HepG2 (cell line): ENCODE data around the gene TRAPPC12. TPM values are rescaled to one million over a fixed set of nuclear protein-coding genes. Genes with fewer than 3 reads are reported as not detected.

ENCODE experiments used
- ATAC-seq: fragments of 200-7000 bp; cut with Tn5 transposase; 3 replicates; pipeline ENCODE4 v1.9.1; 2020; ENCODE audit warnings: mild to moderate bottlenecking, moderate library complexity
- BruUV-seq: library from RNA; stranded (reverse); fragments of 400-500 nt; replicated peaks from 2 replicates; lab custom pipeline; 2021; lab: Mats Ljungman, UMichigan
- CTCF ChIA-PET: fragments of 300-600 bp; formaldehyde crosslinking; extraction: SDS; loops from one replicate; lab custom pipeline; 2021; ENCODE audit warnings: low total read pairs, inconsistent platforms, low intra/inter-chr PET ratio; lab: Yijun Ruan, JAX
- POLR2A ChIA-PET: fragments of 350-600 bp; sonication (Branson Sonifier 250); formaldehyde crosslinking; loops from one replicate; lab custom pipeline; 2020; ENCODE audit warnings: antibody characterized with exemption, inconsistent platforms; lab: Yijun Ruan, JAX
- DNase-seq: peaks from one replicate; pipeline ENCODE4 v3.0.0-alpha.2; 2015; ENCODE audit warnings: low spot score
- FAIRE-seq: peaks from 3 replicates; lab custom pipeline; 2011; peaks lifted over from hg19 to GRCh38; lab: Jason Lieb, UNC
- H2AFZ ChIP-seq: one replicate; pipeline ENCODE4 v1.6.1; 2011; ENCODE audit warnings: low read length, inconsistent platforms
- H3K27ac ChIP-seq: fragments of 300-600 bp; 3 replicates; pipeline ENCODE4 v1.8.0; 2011; ENCODE audit warnings: mixed run types, mild to moderate bottlenecking, mixed read lengths, low read length, inconsistent platforms; ENCODE audit not compliant: insufficient read depth; ENCODE audit errors: extremely low read length
- H3K27me3 ChIP-seq, 2 experiments: fragments of 200-600 bp in 1 of 2; 2 replicates in 1 of 2; 3 replicates in 1 of 2; pipeline versions ENCODE4 v1.6.0 to v1.8.0; 2011; ENCODE audit warnings: low read length in 2 of 2, mild to moderate bottlenecking in 2 of 2, moderate library complexity in 2 of 2, inconsistent platforms in 1 of 2; ENCODE audit not compliant: insufficient read depth in 2 of 2, control insufficient read depth in 1 of 2
- H3K36me3 ChIP-seq, 2 experiments: fragments of 200-600 bp in 1 of 2; replicated peaks in 1 of 2; 2 replicates in 1 of 2; 3 replicates in 1 of 2; pipeline versions ENCODE4 v1.5.1 to v1.8.0; 2011; ENCODE audit warnings: low read length in 2 of 2, inconsistent platforms in 1 of 2; ENCODE audit not compliant: insufficient read depth in 2 of 2, control insufficient read depth in 1 of 2
- H3K4me1 ChIP-seq: 2 replicates; pipeline ENCODE4 v1.5.1; 2012; ENCODE audit warnings: low read length, inconsistent platforms; ENCODE audit not compliant: insufficient read depth
- H3K4me2 ChIP-seq: 2 replicates; pipeline ENCODE4 v1.6.0; 2011; ENCODE audit warnings: low read depth, low read length, inconsistent platforms
- H3K4me3 ChIP-seq, 3 experiments: fragments of 200-600 bp in 1 of 3; sonication (generic), shearing (Covaris generic) in 1 of 3; replicated peaks in 1 of 3; 2 replicates each; pipeline ENCODE4 v1.5.1; 2011 to 2016; ENCODE audit warnings: low read length in 3 of 3, inconsistent platforms in 2 of 3, low read depth in 2 of 3, mild to moderate bottlenecking in 2 of 3, control low read depth in 1 of 3, mixed read lengths in 1 of 3; ENCODE audit not compliant: insufficient read depth in 1 of 3
- H3K79me2 ChIP-seq: one replicate; pipeline ENCODE4 v1.6.1; 2011; ENCODE audit warnings: low read length, inconsistent platforms; ENCODE audit not compliant: insufficient read depth
- H3K9ac ChIP-seq: 2 replicates; pipeline ENCODE4 v1.6.0; 2011; ENCODE audit warnings: mild to moderate bottlenecking, low read depth, low read length, inconsistent platforms; ENCODE audit not compliant: insufficient read depth
- H3K9me3 ChIP-seq: 2 replicates; pipeline ENCODE4 v1.5.1; 2012; ENCODE audit warnings: mild to moderate bottlenecking, low read length
- H4K20me1 ChIP-seq: 2 replicates; pipeline ENCODE4 v1.6.0; 2011; ENCODE audit warnings: inconsistent platforms, mild to moderate bottlenecking, low read length, moderate library complexity; ENCODE audit not compliant: insufficient read depth
- CBX1 ChIP-seq: IDR thresholded peaks from one replicate; pipeline ENCODE4 v1.6.1; 2016; ENCODE audit warnings: antibody characterized with exemption, low read depth
- ETV5 ChIP-seq: IDR thresholded peaks from 2 replicates; pipeline ENCODE4 v1.6.1; 2018; ENCODE audit warnings: missing biosample characterization, missing genetic modification reagents, inconsistent platforms, borderline replicate concordance
- GMEB2 ChIP-seq: IDR thresholded peaks from 2 replicates; pipeline ENCODE4 v1.6.1; 2016; ENCODE audit warnings: missing biosample characterization, missing genetic modification reagents, low read depth
- HOXA7 ChIP-seq: sonication (generic); formaldehyde crosslinking; IDR thresholded peaks from 2 replicates; pipeline ENCODE4 v1.8.1; 2022; ENCODE audit warnings: mild to moderate bottlenecking, missing genetic modification reagents, moderate library complexity
- ISL2 ChIP-seq: sonication (generic); formaldehyde crosslinking; IDR thresholded peaks from 2 replicates; pipeline ENCODE4 v1.5.0; 2020; ENCODE audit warnings: missing genetic modification reagents
- KDM6A ChIP-seq: IDR thresholded peaks from 2 replicates; pipeline ENCODE4 v1.6.1; 2016; ENCODE audit warnings: low read depth
- KLF6 ChIP-seq: IDR thresholded peaks from 2 replicates; pipeline ENCODE4 v1.8.0; 2016; ENCODE audit warnings: missing biosample characterization, missing genetic modification reagents
- MYPOP ChIP-seq: sonication (generic); formaldehyde crosslinking; IDR thresholded peaks from 2 replicates; pipeline ENCODE4 v1.8.1; 2023; ENCODE audit warnings: mild to moderate bottlenecking, moderate library complexity, missing genetic modification reagents
- SUZ12 ChIP-seq: fragments of 150-350 bp; IDR thresholded peaks from 2 replicates; pipeline ENCODE4 v1.6.1; 2014; ENCODE audit warnings: low read depth, low read length
- TEAD3 ChIP-seq: optimal IDR thresholded peaks from 2 replicates; pipeline ENCODE3; 2016; ENCODE audit warnings: borderline replicate concordance
- TFAP4 ChIP-seq: sonication (generic); IDR thresholded peaks from 2 replicates; pipeline ENCODE4 v1.6.1; 2016; ENCODE audit warnings: low read depth, borderline replicate concordance
- ZNF160 ChIP-seq: sonication (generic); formaldehyde crosslinking; IDR thresholded peaks from 2 replicates; pipeline ENCODE4 v1.8.0; 2022; ENCODE audit warnings: mild to moderate bottlenecking, inconsistent platforms, missing genetic modification reagents
- ZNF567 ChIP-seq: sonication (generic); formaldehyde crosslinking; IDR thresholded peaks from 2 replicates; pipeline ENCODE4 v1.8.1; 2023; ENCODE audit warnings: mild to moderate bottlenecking, missing genetic modification reagents, borderline replicate concordance
- ZNF607 ChIP-seq: sonication (generic); formaldehyde crosslinking; IDR thresholded peaks from 2 replicates; pipeline ENCODE4 v1.5.1; 2020; ENCODE audit warnings: missing genetic modification reagents, mild to moderate bottlenecking, borderline replicate concordance
- ZSCAN22 ChIP-seq: sonication (generic); formaldehyde crosslinking; IDR thresholded peaks from 2 replicates; pipeline ENCODE4 v1.4.0; 2020; ENCODE audit warnings: mild to moderate bottlenecking, missing genetic modification reagents
- ZUFSP ChIP-seq: sonication (generic); formaldehyde crosslinking; IDR thresholded peaks from 2 replicates; pipeline ENCODE4 v1.9.0; 2021; ENCODE audit warnings: missing genetic modification reagents, mild to moderate bottlenecking, borderline replicate concordance
- WGBS: methylation state at CpG from one replicate; pipeline ENCODE4 v1.1.6; 2017; ENCODE audit warnings: low lambda C conversion rate; 5-methylcytosine and 5-hydroxymethylcytosine counted together
- in situ Hi-C: cut with HindIII; loops from 2 replicates; pipeline ENCODE4 v1.10.0; 2017; ENCODE audit warnings: low pct_unique_long_range_greater_than_20kb; ENCODE audit not compliant: extremely low pct_ligation_motif_present
- intact Hi-C: fragments of 100-400 bp; cut with micrococcal nuclease; formaldehyde crosslinking; loops from one replicate; pipeline ENCODE4 v1.10.0; 2022; ENCODE audit not compliant: unreplicated experiment
- polyA plus RNA-seq, 8 experiments: library from polyadenylated mRNA; depleted of rRNA in 3 of 8; stranded (reverse) in 7 of 8; unstranded in 1 of 8; fragments of >200 nt; fragmentation: Illumina TruSeq in 4 of 8; extraction: Trizol in 4 of 8; gene quantifications; 2 replicates each; pipeline versions ENCODE4 v1.2.1 to v1.2.3, GENCODE V29; 2011 to 2016; ENCODE audit warnings: low read depth in 4 of 8, missing spikeins in 1 of 8, mixed read lengths in 1 of 8; ENCODE audit not compliant: insufficient read depth in 1 of 8
- total RNA-seq, 5 experiments: library from RNA; depleted of rRNA; stranded (reverse); fragments of >200 nt; fragmentation: Illumina TruSeq; extraction: Trizol; gene quantifications; 2 replicates each; pipeline ENCODE4 v1.2.3, GENCODE V29; 2016; ENCODE audit warnings: low read depth in 1 of 5
- TF ChIP-seq, protein P1 (sequence below): sonication (generic); formaldehyde crosslinking; IDR thresholded peaks from 2 replicates; pipeline ENCODE4 v1.4.0; 2020; ENCODE audit warnings: missing genetic modification reagents, borderline replicate concordance

The TRAPPC12 gene
- total and polyA plus RNA-seq, 2 of the 13 experiments (the other 11 are each of a cell fraction or from before 2014, with no cell fraction given): 46.4 to 97.7 TPM

DNA sequence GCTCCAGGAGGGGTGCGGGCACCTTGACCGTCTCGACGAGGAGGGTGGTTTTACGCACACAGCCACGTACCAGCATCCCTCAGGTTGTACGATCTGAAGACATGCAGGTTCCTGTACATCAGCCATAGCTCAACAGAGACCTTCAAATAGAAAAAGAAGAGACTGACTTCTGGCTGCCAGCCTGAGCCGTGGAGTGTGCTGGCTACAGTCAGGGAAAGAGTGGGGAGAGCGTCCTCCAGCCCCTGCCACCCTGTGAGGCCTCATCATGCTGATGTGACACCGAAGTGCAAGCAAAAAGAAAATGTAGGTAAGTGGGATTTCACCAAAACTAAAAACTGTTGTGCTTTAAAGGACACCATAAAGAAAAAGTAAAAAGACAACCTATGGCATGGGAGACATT is 92.8 kb downstream of the TRAPPC12 start:
- no peak for ATAC-seq
- TF ChIP-seq ZSCAN22 (no peak), ISL2 (CRISPR knock-in tag) (no peak), ZNF160 (no peak), ZNF607 (no peak), KDM6A (CRISPR knock-in tag) (no peak), ETV5 (no peak), CBX1 (no peak), TEAD3 (CRISPR knock-in tag) (no peak), MYPOP (no peak), ZUFSP (CRISPR knock-in tag) (no peak), KLF6 (CRISPR knock-in tag) (no peak), TFAP4 (no peak), GMEB2 (CRISPR knock-in tag) (no peak), ZNF567 (CRISPR knock-in tag) (no peak), SUZ12 (no peak), HOXA7 (CRISPR knock-in tag) (no peak)
- TF ChIP-seq, protein P1, sequence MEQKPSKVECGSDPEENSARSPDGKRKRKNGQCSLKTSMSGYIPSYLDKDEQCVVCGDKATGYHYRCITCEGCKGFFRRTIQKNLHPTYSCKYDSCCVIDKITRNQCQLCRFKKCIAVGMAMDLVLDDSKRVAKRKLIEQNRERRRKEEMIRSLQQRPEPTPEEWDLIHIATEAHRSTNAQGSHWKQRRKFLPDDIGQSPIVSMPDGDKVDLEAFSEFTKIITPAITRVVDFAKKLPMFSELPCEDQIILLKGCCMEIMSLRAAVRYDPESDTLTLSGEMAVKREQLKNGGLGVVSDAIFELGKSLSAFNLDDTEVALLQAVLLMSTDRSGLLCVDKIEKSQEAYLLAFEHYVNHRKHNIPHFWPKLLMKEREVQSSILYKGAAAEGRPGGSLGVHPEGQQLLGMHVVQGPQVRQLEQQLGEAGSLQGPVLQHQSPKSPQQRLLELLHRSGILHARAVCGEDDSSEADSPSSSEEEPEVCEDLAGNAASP (CRISPR knock-in tag): no peak
- no TSS peak for BruUV-seq
- CTCF ChIA-PET: no interaction called here
- in situ Hi-C loops (no loop called here), intact Hi-C loops (no loop called here)
- FAIRE-seq: no peak
- H3K4me1 ChIP-seq: peaks cover 30% of the 10 kb centered on the region
- WGBS: 86% methylated on average over 10 of the region's 10 CpGs
- POLR2A ChIA-PET: interaction anchor here (1.2 to 1.4 kb wide), 2 partner anchors 46 kb away, joined by 3 to 4 read pairs; no protein-coding TSS in a partner anchor
- H4K20me1 ChIP-seq: no peaks in the 10 kb centered on the region
- no peak overlapping the region for H3K27ac ChIP-seq
- H3K79me2 ChIP-seq: no peaks in the 10 kb centered on the region
- no peak overlapping the region for H3K9ac ChIP-seq
- H3K9me3 ChIP-seq: no peaks in the 10 kb centered on the region
- no peak overlapping the region for H2AFZ ChIP-seq
- peaks cover 12 to 29% of the 10 kb centered on the region in 2 experiments; a peak in 4 of 5 replicates for H3K36me3 ChIP-seq
- no peak overlapping the region for H3K4me3 ChIP-seq
- no peaks in the 10 kb centered on the region for H3K27me3 ChIP-seq
- H3K4me2 ChIP-seq: no peak overlapping the region
- no peak for DNase-seq
